ENCODE data around the gene DCXR. TPM values are rescaled to one million over a fixed set of nuclear protein-coding genes. Genes with fewer than 3 reads are reported as not detected.

The DCXR gene
- total RNA-seq, 6 experiments from 2014 or later: 73.4 to 100 (median 84.8) TPM

- Mint-ChIP-seq H3K27ac (no peak overlapping the region), H3K36me3 (ENCODE audit: low read depth) (no peaks in the 10 kb centered on the region), H3K9me3 (no peaks in the 10 kb centered on the region), H3K4me3 (no peak overlapping the region), H3K27me3 (ENCODE audit: insufficient read depth) (no peaks in the 10 kb centered on the region; the same call in 1 of the 2 replicates), H3K4me1 (ENCODE audit: low read depth) (peaks cover 18% of the 10 kb centered on the region)
- TF ChIP-seq CTCF (IDR thresholded peaks at IDR 0.05): no peak
- DNase-seq: no peak
Measured at GRCh38 chr17:82009413-82009812, 28.1 kb downstream of the DCXR start.

- Mint-ChIP-seq H3K4me1 (ENCODE audit: low read depth) (peaks cover 18% of the 10 kb centered on the region), H3K27me3 (ENCODE audit: insufficient read depth) (no peaks in the 10 kb centered on the region; the same call in 1 of the 2 replicates), H3K36me3 (ENCODE audit: low read depth) (no peaks in the 10 kb centered on the region), H3K9me3 (no peaks in the 10 kb centered on the region), H3K4me3 (no peak overlapping the region), H3K27ac (no peak overlapping the region)
- no peak for TF ChIP-seq CTCF (IDR thresholded peaks at IDR 0.05)
- DNase-seq: no peak
Measured at GRCh38 chr17:82008941-82009405, 28.5 kb downstream of the DCXR start.

GRCh38 chr17:82008258-82008940 lies 29.1 kb downstream of the DCXR start:
- no peaks in the 10 kb centered on the region for H3K36me3 Mint-ChIP-seq (ENCODE audit: low read depth)
- TF ChIP-seq CTCF (IDR thresholded peaks at IDR 0.05): no peak
- no peaks in the 10 kb centered on the region; the same call in 1 of the 2 replicates for H3K27me3 Mint-ChIP-seq (ENCODE audit: insufficient read depth)
- no peak overlapping the region for H3K27ac Mint-ChIP-seq
- no peak for DNase-seq
- H3K9me3 Mint-ChIP-seq: no peaks in the 10 kb centered on the region
- H3K4me3 Mint-ChIP-seq: no peak overlapping the region
- H3K4me1 Mint-ChIP-seq (ENCODE audit: low read depth): peaks cover 22% of the 10 kb centered on the region

GRCh38 chr17:82007495-82008257 lies 29.8 kb downstream of the DCXR start:
- peaks cover 23% of the 10 kb centered on the region for H3K4me1 Mint-ChIP-seq (ENCODE audit: low read depth)
- no peaks in the 10 kb centered on the region for H3K36me3 Mint-ChIP-seq (ENCODE audit: low read depth)
- H3K27me3 Mint-ChIP-seq (ENCODE audit: insufficient read depth): no peaks in the 10 kb centered on the region; the same call in 1 of the 2 replicates
- H3K9me3 Mint-ChIP-seq: no peaks in the 10 kb centered on the region
- no peak for DNase-seq
- no peak overlapping the region for H3K27ac Mint-ChIP-seq
- H3K4me3 Mint-ChIP-seq: no peak overlapping the region
- TF ChIP-seq CTCF (IDR thresholded peaks at IDR 0.05): peak; percentile 39

GRCh38 chr17:82007228-82007494 lies 30.3 kb downstream of the DCXR start:
- no peak for DNase-seq
- Mint-ChIP-seq H3K36me3 (ENCODE audit: low read depth) (no peaks in the 10 kb centered on the region), H3K4me3 (no peak overlapping the region), H3K27ac (no peak overlapping the region), H3K9me3 (no peaks in the 10 kb centered on the region), H3K27me3 (ENCODE audit: insufficient read depth) (no peaks in the 10 kb centered on the region; the same call in 1 of the 2 replicates), H3K4me1 (ENCODE audit: low read depth) (peaks cover 22% of the 10 kb centered on the region)
- TF ChIP-seq CTCF (IDR thresholded peaks at IDR 0.05): no peak
